Trophoblast cell (in vitro differentiated cells and primary cell): ENCODE results near the gene TSHZ2.

Experiments used
- DNase-seq, 2 donors: peaks; one replicate each; pipeline ENCODE4 v3.0.0-alpha.2; 2016
- H2AFZ ChIP-seq: 2 replicates; pipeline ENCODE4 v1.6.1; 2013; ENCODE audit warnings: low read length, moderate library complexity, mild to moderate bottlenecking; ENCODE audit not compliant: insufficient read depth, poor library complexity
- H2AK5ac ChIP-seq: 2 replicates; pipeline ENCODE4 v1.6.1; 2013; ENCODE audit warnings: mild to moderate bottlenecking, low read length
- H2BK120ac ChIP-seq: 2 replicates; pipeline ENCODE4 v1.6.1; 2013; ENCODE audit warnings: low read length, mild to moderate bottlenecking, moderate library complexity; ENCODE audit not compliant: insufficient read depth, poor library complexity
- H2BK12ac ChIP-seq: 2 replicates; pipeline ENCODE4 v1.6.1; 2013; ENCODE audit warnings: mild to moderate bottlenecking, low read length, moderate library complexity
- H2BK5ac ChIP-seq: 2 replicates; pipeline ENCODE4 v1.6.1; 2013; ENCODE audit warnings: low read length, low read depth, moderate library complexity, mild to moderate bottlenecking; ENCODE audit not compliant: poor library complexity
- H3K14ac ChIP-seq: 2 replicates; pipeline ENCODE4 v1.6.1; 2013; ENCODE audit warnings: mild to moderate bottlenecking, low read length
- H3K18ac ChIP-seq: 2 replicates; pipeline ENCODE4 v1.6.1; 2013; ENCODE audit warnings: mild to moderate bottlenecking, low read length
- H3K23ac ChIP-seq: 2 replicates; pipeline ENCODE4 v1.6.1; 2013; ENCODE audit warnings: low read length
- H3K27ac ChIP-seq: 2 replicates; pipeline ENCODE4 v1.5.1; 2013; ENCODE audit warnings: low read depth, mild to moderate bottlenecking, inconsistent platforms, low read length, moderate library complexity
- H3K27me3 ChIP-seq: 2 replicates; pipeline ENCODE4 v1.6.1; 2013; ENCODE audit warnings: inconsistent platforms, mild to moderate bottlenecking, low read length, moderate library complexity; ENCODE audit not compliant: insufficient read depth
- H3K36me3 ChIP-seq, 2 experiments: 1 replicate in 1 of 2; 2 replicates in 1 of 2; pipeline ENCODE4 v1.6.1; 2013; ENCODE audit warnings: low read length in 2 of 2, mild to moderate bottlenecking in 2 of 2, moderate library complexity in 1 of 2; ENCODE audit not compliant: insufficient read depth in 2 of 2, control insufficient read depth in 1 of 2
- H3K4ac ChIP-seq: 2 replicates; pipeline ENCODE4 v1.6.1; 2013; ENCODE audit warnings: low read depth, mild to moderate bottlenecking, low read length, moderate library complexity
- H3K4me1 ChIP-seq, 2 experiments: 1 replicate in 1 of 2; 2 replicates in 1 of 2; pipeline ENCODE4 v1.6.1; 2013; ENCODE audit warnings: low read length in 2 of 2, mild to moderate bottlenecking in 2 of 2, moderate library complexity in 1 of 2; ENCODE audit not compliant: insufficient read depth in 2 of 2, control insufficient read depth in 1 of 2
- H3K4me2 ChIP-seq: 2 replicates; pipeline ENCODE4 v1.6.1; 2013; ENCODE audit warnings: inconsistent platforms, mild to moderate bottlenecking, low read length, moderate library complexity
- H3K4me3 ChIP-seq: 2 replicates; pipeline ENCODE4 v1.5.1; 2013; ENCODE audit warnings: mild to moderate bottlenecking, low read depth, low read length, inconsistent platforms
- H3K79me1 ChIP-seq: one replicate; pipeline ENCODE4 v1.6.1; 2013; ENCODE audit warnings: low read length
- H3K79me2 ChIP-seq: 2 replicates; pipeline ENCODE4 v1.6.1; 2013; ENCODE audit warnings: low read length, mild to moderate bottlenecking; ENCODE audit not compliant: control insufficient read depth, insufficient read depth, poor library complexity
- H3K9ac ChIP-seq: 2 replicates; pipeline ENCODE4 v1.6.1; 2013; ENCODE audit warnings: mild to moderate bottlenecking, low read length
- H3K9me3 ChIP-seq: 2 replicates; pipeline ENCODE4 v1.6.1; 2013; ENCODE audit warnings: low read depth, mild to moderate bottlenecking, control low read depth, inconsistent platforms, low read length; ENCODE audit not compliant: insufficient read depth
- H4K12ac ChIP-seq: 2 replicates; pipeline ENCODE4 v1.6.1; 2013; ENCODE audit warnings: low read depth, mild to moderate bottlenecking, low read length, moderate library complexity
- H4K8ac ChIP-seq: 2 replicates; pipeline ENCODE4 v1.6.1; 2013; ENCODE audit warnings: low read depth, mild to moderate bottlenecking, low read length, moderate library complexity
- H4K91ac ChIP-seq: one replicate; pipeline ENCODE4 v1.6.1; 2013; ENCODE audit warnings: low read depth, mild to moderate bottlenecking, low read length, moderate library complexity
- WGBS: extraction: QIAGEN DNeasy Blood & Tissue Kit; methylation state at CpG from one replicate; pipeline ENCODE4 v1.1.7; 2013; ENCODE audit warnings: missing lambda C conversion rate; ENCODE audit not compliant: insufficient read length, insufficient coverage; ENCODE audit errors: extremely low coverage; 5-methylcytosine and 5-hydroxymethylcytosine counted together

The TSHZ2 gene

GRCh38 chr20:53100476-53100911 is 128.3 kb downstream of the TSHZ2 start:
- Histone ChIP-seq H3K27ac (peak overlapping the region; percentile 16), H4K91ac (no peak overlapping the region), H3K9ac (no peak overlapping the region), H3K4me1 (peaks cover 0 to 4% of the 10 kb centered on the region in 2 experiments), H3K18ac (no peak overlapping the region), H3K4me2 (no peak overlapping the region), H3K79me1 (peaks cover 4% of the 10 kb centered on the region), H3K14ac (no peak overlapping the region), H2BK5ac (no peak overlapping the region), H2AK5ac (no peak overlapping the region), H2AFZ (no peak overlapping the region), H3K36me3 (no peaks in the 10 kb centered on the region), H3K4ac (no peak overlapping the region), H3K79me2 (no peaks in the 10 kb centered on the region), H3K27me3 (no peaks in the 10 kb centered on the region), H4K8ac (no peak overlapping the region), H2BK120ac (peak overlapping the region; percentile 7), H4K12ac (no peak overlapping the region), H3K4me3 (no peak overlapping the region), H2BK12ac (no peak overlapping the region), H3K9me3 (no peaks in the 10 kb centered on the region), H3K23ac (no peak overlapping the region)
- DNase-seq, result no peak
- no CpG with 5 or more reads among the region's 3 CpGs for WGBS

DNA sequence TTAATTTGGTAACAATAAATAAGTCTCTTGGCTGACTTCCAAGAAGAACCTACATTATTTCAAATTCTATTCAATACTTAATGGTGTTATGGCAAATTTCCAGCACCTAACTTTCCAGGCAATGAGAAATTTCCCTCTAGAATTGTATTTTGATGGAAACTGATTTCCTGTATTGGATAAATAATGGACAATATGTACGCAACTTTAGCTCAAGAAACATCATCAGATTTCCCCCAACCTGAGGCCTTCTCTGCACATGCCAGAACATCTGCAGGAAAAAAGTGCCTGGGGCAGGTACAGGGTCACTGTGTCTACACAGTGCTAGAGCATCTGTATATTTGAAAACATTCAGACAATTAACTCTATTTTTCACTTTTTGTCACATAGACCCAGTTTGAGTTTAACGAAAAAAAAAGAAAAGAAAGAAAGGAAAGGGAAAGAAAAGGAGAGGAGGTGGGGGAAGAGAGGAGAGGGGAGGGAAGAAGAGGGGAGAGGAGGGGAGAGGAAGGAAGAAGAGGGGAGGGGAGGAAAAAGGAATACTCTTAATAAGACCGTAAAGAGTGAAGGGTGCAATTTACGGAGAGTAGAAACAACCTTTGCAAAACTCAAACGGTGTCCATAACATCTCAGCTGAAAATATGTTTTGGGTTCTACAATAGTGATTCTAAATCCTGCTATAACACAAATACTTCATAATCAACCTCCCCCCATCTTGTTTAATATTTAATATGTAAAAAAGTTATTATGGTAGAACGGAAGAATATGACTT is 130.0 kb downstream of the TSHZ2 start:
- H2AK5ac ChIP-seq, result no peak overlapping the region
- no peaks in the 10 kb centered on the region for H3K27me3 ChIP-seq
- no peak overlapping the region for H2BK5ac ChIP-seq
- H3K23ac ChIP-seq, result no peak overlapping the region
- H2AFZ ChIP-seq, result no peak overlapping the region
- H3K9me3 ChIP-seq, result no peaks in the 10 kb centered on the region
- no peak overlapping the region for H4K91ac ChIP-seq
- no peak overlapping the region for H3K4ac ChIP-seq
- H3K4me3 ChIP-seq, result no peak overlapping the region
- H3K4me1 ChIP-seq, result peaks cover 0 to 4% of the 10 kb centered on the region in 2 experiments
- WGBS, result 100% methylated on average over 2 of the region's 6 CpGs
- no peaks in the 10 kb centered on the region for H3K79me2 ChIP-seq
- DNase-seq, result no peak
- H3K36me3 ChIP-seq, result no peaks in the 10 kb centered on the region
- no peak overlapping the region for H4K12ac ChIP-seq
- no peak overlapping the region for H3K4me2 ChIP-seq
- H3K27ac ChIP-seq, result no peak overlapping the region
- H3K18ac ChIP-seq, result no peak overlapping the region
- no peak overlapping the region for H3K9ac ChIP-seq
- no peak overlapping the region for H2BK12ac ChIP-seq
- H4K8ac ChIP-seq, result no peak overlapping the region
- H2BK120ac ChIP-seq, result no peak overlapping the region
- H3K79me1 ChIP-seq, result peaks cover 4% of the 10 kb centered on the region
- H3K14ac ChIP-seq, result no peak overlapping the region

- H2AFZ ChIP-seq, result no peak overlapping the region
- no peak overlapping the region for H3K4me3 ChIP-seq
- H2BK5ac ChIP-seq, result no peak overlapping the region
- no peak overlapping the region for H3K4me2 ChIP-seq
- H4K8ac ChIP-seq, result no peak overlapping the region
- no peak overlapping the region for H4K91ac ChIP-seq
- H3K4me1 ChIP-seq, result peaks cover 0 to 4% of the 10 kb centered on the region in 2 experiments
- H3K36me3 ChIP-seq, result no peaks in the 10 kb centered on the region
- H4K12ac ChIP-seq, result no peak overlapping the region
- H2BK120ac ChIP-seq, result no peak overlapping the region
- H2AK5ac ChIP-seq, result no peak overlapping the region
- WGBS, result no CpG with 5 or more reads among the region's 1 CpG
- no peak overlapping the region for H3K9ac ChIP-seq
- H3K23ac ChIP-seq, result no peak overlapping the region
- no peak overlapping the region for H3K14ac ChIP-seq
- no peak overlapping the region for H2BK12ac ChIP-seq
- DNase-seq, result no peak
- H3K18ac ChIP-seq, result no peak overlapping the region
- H3K4ac ChIP-seq, result no peak overlapping the region
- H3K79me1 ChIP-seq, result peaks cover 4% of the 10 kb centered on the region
- no peaks in the 10 kb centered on the region for H3K9me3 ChIP-seq
- no peaks in the 10 kb centered on the region for H3K27me3 ChIP-seq
- no peak overlapping the region for H3K27ac ChIP-seq
- no peaks in the 10 kb centered on the region for H3K79me2 ChIP-seq
Observed at GRCh38 chr20:53103124-53103523, 131.0 kb downstream of the TSHZ2 start.

- H3K79me2 ChIP-seq, result no peaks in the 10 kb centered on the region
- no peak overlapping the region for H2AK5ac ChIP-seq
- no CpG with 5 or more reads among the region's 7 CpGs for WGBS
- H3K79me1 ChIP-seq, result peaks cover 2% of the 10 kb centered on the region
- no peak overlapping the region for H3K4me3 ChIP-seq
- H2BK120ac ChIP-seq, result no peak overlapping the region
- no peak overlapping the region for H3K14ac ChIP-seq
- H3K4me1 ChIP-seq, result peaks cover 0 to 3% of the 10 kb centered on the region in 2 experiments
- H4K8ac ChIP-seq, result no peak overlapping the region
- no peak overlapping the region for H4K91ac ChIP-seq
- H2BK12ac ChIP-seq, result no peak overlapping the region
- H3K23ac ChIP-seq, result no peak overlapping the region
- no peaks in the 10 kb centered on the region for H3K36me3 ChIP-seq
- H3K4ac ChIP-seq, result no peak overlapping the region
- H3K18ac ChIP-seq, result no peak overlapping the region
- no peak overlapping the region for H2BK5ac ChIP-seq
- no peaks in the 10 kb centered on the region for H3K27me3 ChIP-seq
- H2AFZ ChIP-seq, result no peak overlapping the region
- peak in 1 of 2 donors; percentile 77 for DNase-seq
- no peak overlapping the region for H3K4me2 ChIP-seq
- H3K9me3 ChIP-seq, result no peaks in the 10 kb centered on the region
- H3K9ac ChIP-seq, result no peak overlapping the region
- H4K12ac ChIP-seq, result no peak overlapping the region
- H3K27ac ChIP-seq, result no peak overlapping the region
Observed at GRCh38 chr20:53104884-53105283, 132.7 kb downstream of the TSHZ2 start.
